HL-60 (cell line): ENCODE results near the gene ZBTB12.

Source experiments
- DNase-seq, 2 experiments: peaks; one replicate each; pipeline ENCODE4 v3.0.0-alpha.2; 2010 to 2020; ENCODE audit warnings: low read depth in 1 of 2, low spot score in 1 of 2
- H3K27ac ChIP-seq: fragments of 250-450 bp; sonication (Bioruptor Pico); replicated peaks from 2 replicates; pipeline ENCODE4 v1.5.1; 2020; ENCODE audit warnings: mild to moderate bottlenecking, moderate library complexity
- H3K27me3 ChIP-seq: fragments of 250-450 bp; sonication (Bioruptor Pico); 2 replicates; pipeline ENCODE4 v1.5.1; 2021; ENCODE audit warnings: mild to moderate bottlenecking, moderate library complexity; ENCODE audit not compliant: insufficient read depth, poor library complexity, severe bottlenecking
- H3K4me3 ChIP-seq: replicated peaks from 2 replicates; pipeline ENCODE4 v1.5.1; 2011; ENCODE audit warnings: mild to moderate bottlenecking, control low read depth, low read length; ENCODE audit not compliant: insufficient read depth
- GABPA ChIP-seq: IDR thresholded peaks from 2 replicates; pipeline ENCODE4 v1.6.1; 2012; ENCODE audit warnings: low read depth
- POLR2AphosphoS5 ChIP-seq: IDR thresholded peaks from 2 replicates; pipeline ENCODE4 v1.6.1; 2012; ENCODE audit warnings: low read depth
- SPI1 ChIP-seq: IDR thresholded peaks from 2 replicates; pipeline ENCODE4 v1.6.1; 2012; ENCODE audit warnings: low read depth, mild to moderate bottlenecking, borderline replicate concordance
- TF ChIP-seq, protein P1 (sequence below): IDR thresholded peaks from 2 replicates; pipeline ENCODE4 v1.6.1; 2012; ENCODE audit warnings: low read depth; ENCODE audit not compliant: insufficient replicate concordance
- TF ChIP-seq, protein P2 (sequence below): IDR thresholded peaks from one replicate; pipeline ENCODE4 v1.5.1; 2011; ENCODE audit warnings: low read length, control low read depth, inconsistent platforms; ENCODE audit not compliant: insufficient read depth

Gene ZBTB12

DNA sequence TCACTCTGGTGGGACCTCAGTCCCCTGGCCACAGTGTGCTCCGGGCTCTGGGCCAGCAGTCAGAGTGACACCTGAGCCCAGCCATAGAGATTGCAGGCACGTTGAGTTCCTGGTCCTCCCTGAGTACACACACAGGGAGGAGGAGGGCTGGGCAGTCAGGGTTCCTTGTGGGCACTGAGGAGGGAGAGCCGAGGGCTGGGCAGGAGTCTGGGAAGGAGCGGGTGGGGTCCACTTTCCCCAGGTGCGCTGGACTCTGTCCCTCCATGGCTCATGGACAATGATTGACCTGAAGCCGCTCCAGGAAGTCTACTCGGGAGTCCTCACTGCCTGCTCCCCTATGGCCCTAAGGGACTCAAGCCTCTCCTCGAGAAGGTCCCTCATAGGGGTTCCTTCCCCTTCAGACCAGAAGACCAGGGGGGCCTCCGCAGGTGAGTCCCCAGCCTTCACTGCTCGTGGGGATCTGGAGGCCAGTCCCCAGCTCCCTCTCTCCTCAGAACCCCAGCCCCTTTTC, 24.2 kb downstream of the ZBTB12 start:
- H3K27me3 ChIP-seq: no peaks in the 10 kb centered on the region
- no peak for DNase-seq
- TF ChIP-seq, protein P1, sequence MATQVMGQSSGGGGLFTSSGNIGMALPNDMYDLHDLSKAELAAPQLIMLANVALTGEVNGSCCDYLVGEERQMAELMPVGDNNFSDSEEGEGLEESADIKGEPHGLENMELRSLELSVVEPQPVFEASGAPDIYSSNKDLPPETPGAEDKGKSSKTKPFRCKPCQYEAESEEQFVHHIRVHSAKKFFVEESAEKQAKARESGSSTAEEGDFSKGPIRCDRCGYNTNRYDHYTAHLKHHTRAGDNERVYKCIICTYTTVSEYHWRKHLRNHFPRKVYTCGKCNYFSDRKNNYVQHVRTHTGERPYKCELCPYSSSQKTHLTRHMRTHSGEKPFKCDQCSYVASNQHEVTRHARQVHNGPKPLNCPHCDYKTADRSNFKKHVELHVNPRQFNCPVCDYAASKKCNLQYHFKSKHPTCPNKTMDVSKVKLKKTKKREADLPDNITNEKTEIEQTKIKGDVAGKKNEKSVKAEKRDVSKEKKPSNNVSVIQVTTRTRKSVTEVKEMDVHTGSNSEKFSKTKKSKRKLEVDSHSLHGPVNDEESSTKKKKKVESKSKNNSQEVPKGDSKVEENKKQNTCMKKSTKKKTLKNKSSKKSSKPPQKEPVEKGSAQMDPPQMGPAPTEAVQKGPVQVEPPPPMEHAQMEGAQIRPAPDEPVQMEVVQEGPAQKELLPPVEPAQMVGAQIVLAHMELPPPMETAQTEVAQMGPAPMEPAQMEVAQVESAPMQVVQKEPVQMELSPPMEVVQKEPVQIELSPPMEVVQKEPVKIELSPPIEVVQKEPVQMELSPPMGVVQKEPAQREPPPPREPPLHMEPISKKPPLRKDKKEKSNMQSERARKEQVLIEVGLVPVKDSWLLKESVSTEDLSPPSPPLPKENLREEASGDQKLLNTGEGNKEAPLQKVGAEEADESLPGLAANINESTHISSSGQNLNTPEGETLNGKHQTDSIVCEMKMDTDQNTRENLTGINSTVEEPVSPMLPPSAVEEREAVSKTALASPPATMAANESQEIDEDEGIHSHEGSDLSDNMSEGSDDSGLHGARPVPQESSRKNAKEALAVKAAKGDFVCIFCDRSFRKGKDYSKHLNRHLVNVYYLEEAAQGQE: no peak
- TF ChIP-seq, protein P2, sequence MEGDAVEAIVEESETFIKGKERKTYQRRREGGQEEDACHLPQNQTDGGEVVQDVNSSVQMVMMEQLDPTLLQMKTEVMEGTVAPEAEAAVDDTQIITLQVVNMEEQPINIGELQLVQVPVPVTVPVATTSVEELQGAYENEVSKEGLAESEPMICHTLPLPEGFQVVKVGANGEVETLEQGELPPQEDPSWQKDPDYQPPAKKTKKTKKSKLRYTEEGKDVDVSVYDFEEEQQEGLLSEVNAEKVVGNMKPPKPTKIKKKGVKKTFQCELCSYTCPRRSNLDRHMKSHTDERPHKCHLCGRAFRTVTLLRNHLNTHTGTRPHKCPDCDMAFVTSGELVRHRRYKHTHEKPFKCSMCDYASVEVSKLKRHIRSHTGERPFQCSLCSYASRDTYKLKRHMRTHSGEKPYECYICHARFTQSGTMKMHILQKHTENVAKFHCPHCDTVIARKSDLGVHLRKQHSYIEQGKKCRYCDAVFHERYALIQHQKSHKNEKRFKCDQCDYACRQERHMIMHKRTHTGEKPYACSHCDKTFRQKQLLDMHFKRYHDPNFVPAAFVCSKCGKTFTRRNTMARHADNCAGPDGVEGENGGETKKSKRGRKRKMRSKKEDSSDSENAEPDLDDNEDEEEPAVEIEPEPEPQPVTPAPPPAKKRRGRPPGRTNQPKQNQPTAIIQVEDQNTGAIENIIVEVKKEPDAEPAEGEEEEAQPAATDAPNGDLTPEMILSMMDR: no peak
- TF ChIP-seq SPI1: no peak
- no peak for TF ChIP-seq POLR2AphosphoS5
- no peak for TF ChIP-seq GABPA
- no peak overlapping the region for H3K27ac ChIP-seq
- no peak overlapping the region for H3K4me3 ChIP-seq

DNA sequence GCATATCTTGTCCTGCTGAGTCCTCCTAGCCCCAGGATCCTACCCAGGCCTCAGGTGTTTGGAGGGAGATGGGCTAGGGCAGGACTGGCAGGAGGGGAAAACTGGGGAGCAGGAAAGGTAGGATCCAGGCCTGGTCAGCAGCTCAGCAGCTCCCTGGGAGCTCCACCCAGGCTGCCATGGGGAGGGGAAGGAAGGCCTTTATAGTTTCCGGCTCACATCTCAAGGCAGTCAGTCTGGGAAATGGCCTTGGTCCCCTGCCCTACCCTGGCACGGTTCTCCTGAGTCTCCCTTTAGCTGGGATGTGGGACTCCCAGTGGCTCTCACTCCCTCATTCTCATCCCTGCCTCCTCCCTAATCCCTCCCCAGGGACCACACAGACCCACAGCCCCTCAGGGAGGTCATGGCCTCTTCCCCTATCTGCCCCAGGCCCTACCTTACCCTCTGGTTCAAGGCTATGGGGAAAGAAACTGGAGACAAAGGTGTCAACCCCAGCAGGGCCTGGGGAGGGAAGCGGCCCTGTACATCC, 24.7 kb downstream of the ZBTB12 start:
- no peak overlapping the region for H3K27ac ChIP-seq
- no peak for DNase-seq
- TF ChIP-seq SPI1 (no peak), GABPA (no peak), POLR2AphosphoS5 (no peak)
- TF ChIP-seq, protein P2: no peak
- TF ChIP-seq, protein P1: no peak
- H3K27me3 ChIP-seq: no peaks in the 10 kb centered on the region
- no peak overlapping the region for H3K4me3 ChIP-seq

DNA sequence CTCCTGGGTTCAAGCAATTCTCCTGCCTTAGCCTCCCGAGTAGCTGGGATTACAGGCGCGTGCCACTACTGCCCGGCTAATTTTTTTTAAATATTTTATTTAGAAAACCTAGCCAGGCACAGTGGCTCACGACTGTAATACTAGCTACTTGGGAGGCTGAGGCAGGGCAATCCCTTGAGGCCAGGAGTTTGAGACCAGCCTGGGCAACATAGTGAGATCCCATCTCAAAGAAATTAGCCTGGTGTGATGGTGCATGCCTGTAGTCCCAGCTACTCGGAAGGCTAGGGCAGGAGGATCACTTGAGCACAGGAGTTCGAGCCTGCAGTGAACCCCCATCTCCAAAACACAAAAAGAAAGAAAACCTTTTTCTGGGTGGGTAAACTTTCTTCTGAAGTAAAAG, 25.5 kb downstream of the ZBTB12 start:
- Histone ChIP-seq H3K4me3 (no peak overlapping the region), H3K27ac (no peak overlapping the region), H3K27me3 (no peaks in the 10 kb centered on the region)
- TF ChIP-seq, protein P2: no peak
- TF ChIP-seq GABPA: no peak
- no peak for TF ChIP-seq POLR2AphosphoS5
- TF ChIP-seq, protein P1: no peak
- no peak for TF ChIP-seq SPI1
- no peak for DNase-seq
